PFSK-1 (cell line): ENCODE results near the gene MRFAP1L1.

ENCODE experiments used
- FOXP2 ChIP-seq: optimal IDR thresholded peaks from 2 replicates; pipeline ENCODE3; 2011; ENCODE audit warnings: borderline replicate concordance, control low read depth, inconsistent platforms; ENCODE audit not compliant: insufficient read depth; ENCODE audit errors: extremely low read length, extremely low read depth
- POLR2AphosphoS5 ChIP-seq: IDR thresholded peaks from 2 replicates; pipeline ENCODE4 v1.6.1; 2012; ENCODE audit warnings: low read depth, mild to moderate bottlenecking, control low read depth, low read length, moderate library complexity
- SIN3A ChIP-seq: IDR thresholded peaks from 2 replicates; pipeline ENCODE4 v1.6.1; 2012; ENCODE audit warnings: mild to moderate bottlenecking, low read length, moderate library complexity, borderline replicate concordance; ENCODE audit not compliant: insufficient read depth
- TAF1 ChIP-seq: IDR thresholded peaks from 2 replicates; pipeline ENCODE4 v1.6.1; 2012; ENCODE audit warnings: low read length, control low read depth, borderline replicate concordance; ENCODE audit not compliant: insufficient read depth
- TF ChIP-seq, protein P1 (sequence below), 2 experiments: IDR thresholded peaks; 2 replicates each; pipeline versions ENCODE4 v1.6.1 to v1.8.0; 2011 to 2012; ENCODE audit warnings: low read depth in 2 of 2, low read length in 2 of 2, control low read depth in 1 of 2, inconsistent platforms in 1 of 2, mild to moderate bottlenecking in 1 of 2, moderate library complexity in 1 of 2; ENCODE audit not compliant: insufficient read depth in 1 of 2

DNA sequence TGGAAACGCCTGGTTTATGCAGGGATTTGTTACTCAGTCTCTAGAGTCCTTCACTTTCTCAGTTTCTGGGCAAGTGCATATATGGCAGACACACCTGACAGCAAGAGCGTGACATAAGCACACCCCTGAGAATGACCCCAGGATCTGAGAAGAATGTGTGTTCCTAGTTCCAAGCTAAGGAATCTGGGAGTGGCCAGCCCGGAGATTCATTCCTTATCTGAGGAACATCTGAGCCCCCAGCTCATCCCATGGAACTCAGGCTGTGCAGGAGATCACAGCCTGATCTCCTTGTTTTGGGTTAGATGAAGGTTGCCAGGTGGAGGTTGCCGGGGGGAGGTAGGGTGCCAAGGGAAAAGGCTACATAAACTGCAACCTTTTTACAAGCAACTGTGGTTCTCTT lies 49.1 kb upstream of the MRFAP1L1 start:
- no peak for TF ChIP-seq POLR2AphosphoS5
- TF ChIP-seq SIN3A = no peak
- TF ChIP-seq FOXP2 = no peak
- TF ChIP-seq, protein P1, sequence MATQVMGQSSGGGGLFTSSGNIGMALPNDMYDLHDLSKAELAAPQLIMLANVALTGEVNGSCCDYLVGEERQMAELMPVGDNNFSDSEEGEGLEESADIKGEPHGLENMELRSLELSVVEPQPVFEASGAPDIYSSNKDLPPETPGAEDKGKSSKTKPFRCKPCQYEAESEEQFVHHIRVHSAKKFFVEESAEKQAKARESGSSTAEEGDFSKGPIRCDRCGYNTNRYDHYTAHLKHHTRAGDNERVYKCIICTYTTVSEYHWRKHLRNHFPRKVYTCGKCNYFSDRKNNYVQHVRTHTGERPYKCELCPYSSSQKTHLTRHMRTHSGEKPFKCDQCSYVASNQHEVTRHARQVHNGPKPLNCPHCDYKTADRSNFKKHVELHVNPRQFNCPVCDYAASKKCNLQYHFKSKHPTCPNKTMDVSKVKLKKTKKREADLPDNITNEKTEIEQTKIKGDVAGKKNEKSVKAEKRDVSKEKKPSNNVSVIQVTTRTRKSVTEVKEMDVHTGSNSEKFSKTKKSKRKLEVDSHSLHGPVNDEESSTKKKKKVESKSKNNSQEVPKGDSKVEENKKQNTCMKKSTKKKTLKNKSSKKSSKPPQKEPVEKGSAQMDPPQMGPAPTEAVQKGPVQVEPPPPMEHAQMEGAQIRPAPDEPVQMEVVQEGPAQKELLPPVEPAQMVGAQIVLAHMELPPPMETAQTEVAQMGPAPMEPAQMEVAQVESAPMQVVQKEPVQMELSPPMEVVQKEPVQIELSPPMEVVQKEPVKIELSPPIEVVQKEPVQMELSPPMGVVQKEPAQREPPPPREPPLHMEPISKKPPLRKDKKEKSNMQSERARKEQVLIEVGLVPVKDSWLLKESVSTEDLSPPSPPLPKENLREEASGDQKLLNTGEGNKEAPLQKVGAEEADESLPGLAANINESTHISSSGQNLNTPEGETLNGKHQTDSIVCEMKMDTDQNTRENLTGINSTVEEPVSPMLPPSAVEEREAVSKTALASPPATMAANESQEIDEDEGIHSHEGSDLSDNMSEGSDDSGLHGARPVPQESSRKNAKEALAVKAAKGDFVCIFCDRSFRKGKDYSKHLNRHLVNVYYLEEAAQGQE (IDR thresholded peaks at IDR 0.05; ENCODE audit: insufficient read depth in 1 of 2, low read depth in 2 of 2, low read length in 2 of 2) = no peak
- TF ChIP-seq TAF1 = no peak
